ENCODE data around the gene DHX34. TPM values are rescaled to one million over a fixed set of nuclear protein-coding genes. Genes with fewer than 3 reads are reported as not detected.
"Not testable (repeated sequence)": the region's sequence is repeated elsewhere in the genome, so short reads cannot be mapped to it uniquely, and the experiment has no call there.

DHX34 gene
- total RNA-seq, 1 donor from 2014 or later, result 32.4 TPM

DNA sequence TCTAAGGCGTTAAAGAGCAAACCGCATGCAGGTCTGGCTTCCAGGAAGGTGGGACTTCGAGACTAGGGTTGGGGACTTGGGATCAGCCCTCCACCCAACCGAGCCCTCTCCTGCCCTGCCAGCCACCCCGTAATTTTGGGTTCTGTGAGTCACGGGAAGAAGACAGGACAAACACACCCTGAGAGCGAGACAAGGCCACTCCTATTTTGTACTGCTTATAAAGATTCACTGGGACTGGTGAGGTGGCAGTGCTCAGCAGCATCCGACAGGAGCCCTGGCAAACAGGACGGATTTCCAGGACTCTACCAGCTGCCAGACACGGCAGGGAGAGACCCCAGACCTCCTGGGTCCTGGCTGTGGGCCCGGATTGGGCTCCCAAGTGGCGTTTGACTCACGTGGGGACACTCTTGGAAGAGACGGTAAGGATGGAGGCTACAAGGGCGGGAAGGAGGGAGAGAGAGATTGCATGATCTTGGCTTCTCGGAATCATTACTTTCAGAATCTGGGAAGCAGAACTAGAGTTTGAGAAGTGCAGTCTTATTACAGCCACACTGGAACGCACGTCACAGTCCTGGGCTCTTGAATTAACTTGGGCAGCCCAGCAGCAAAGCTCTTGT, 17.1 kb upstream of the DHX34 start, which contains the start of gene C5AR2:
Gene C5AR2, plus strand, starts transcription at position 245 of the 617 bp plus-strand sequence. CDS start 8,625 bp downstream, outside the sequence.
- Mint-ChIP-seq H3K4me1 (peaks cover 5% of the 10 kb centered on the region), H3K36me3 (ENCODE audit: low read depth) (no peaks in the 10 kb centered on the region)

DNA sequence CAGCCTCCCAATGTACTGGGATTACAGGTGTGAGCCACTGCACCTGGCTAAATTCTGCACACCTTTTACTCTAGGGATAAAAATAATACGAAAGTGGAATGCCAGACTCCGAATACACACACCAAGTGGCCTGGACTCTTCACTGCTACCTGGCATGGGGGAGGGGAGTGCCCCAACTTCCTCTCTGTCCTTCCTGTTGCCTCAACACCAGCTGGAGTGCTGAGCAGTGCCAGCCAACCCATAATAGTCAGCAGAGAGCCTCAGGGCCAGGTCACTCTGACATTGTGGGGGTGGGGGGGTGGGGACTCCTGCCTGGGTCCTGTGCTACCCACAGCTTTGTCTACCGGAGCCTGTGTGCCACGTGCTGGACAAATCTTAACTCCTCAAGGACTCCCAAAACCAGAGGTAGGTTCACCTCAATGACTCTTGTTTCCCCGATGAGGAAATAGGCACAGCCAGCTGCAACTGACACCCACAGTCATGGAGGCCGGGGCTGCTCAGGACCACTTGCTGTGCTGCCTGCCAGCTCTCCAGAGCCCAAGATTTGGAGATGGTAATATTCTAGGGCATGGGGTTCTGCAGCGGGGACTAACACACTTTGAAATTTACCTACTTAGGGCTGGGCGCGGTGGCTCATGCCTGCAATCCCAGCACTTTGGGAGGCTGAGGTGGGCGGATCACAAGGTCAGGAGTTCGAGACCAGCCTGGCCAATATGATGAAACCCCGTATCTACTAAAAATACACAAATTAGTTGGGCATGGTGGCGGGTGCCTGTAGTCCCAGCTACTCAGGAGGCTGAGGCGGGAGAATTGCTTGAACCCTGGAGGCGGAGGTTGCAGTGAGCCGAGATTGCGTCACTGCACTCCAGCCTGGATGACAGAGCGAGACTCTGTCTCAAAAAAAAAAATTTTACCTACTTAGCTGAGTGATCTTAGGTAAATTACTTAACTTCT, 12.1 kb upstream of the DHX34 start:
- H3K4me3 Mint-ChIP-seq; DNase-seq (ENCODE audit: low read depth, low spot score); H3K27ac Mint-ChIP-seq (ENCODE audit: unreplicated experiment); H3K4me1 Mint-ChIP-seq; H3K27me3 Mint-ChIP-seq (ENCODE audit: low read depth); H3K36me3 Mint-ChIP-seq (ENCODE audit: low read depth); H3K9me3 Mint-ChIP-seq: not testable (repeated sequence)

More for the DNA sequence above, 17.1 kb upstream of the DHX34 start, which contains the start of gene C5AR2:
- Mint-ChIP-seq H3K9me3 (no peaks in the 10 kb centered on the region), H3K27me3 (ENCODE audit: low read depth) (no peaks in the 10 kb centered on the region), H3K27ac (ENCODE audit: unreplicated experiment) (no peak within 1 kb of the TSS), H3K4me3 (no peak within 1 kb of the TSS)
- TF ChIP-seq, protein P1, sequence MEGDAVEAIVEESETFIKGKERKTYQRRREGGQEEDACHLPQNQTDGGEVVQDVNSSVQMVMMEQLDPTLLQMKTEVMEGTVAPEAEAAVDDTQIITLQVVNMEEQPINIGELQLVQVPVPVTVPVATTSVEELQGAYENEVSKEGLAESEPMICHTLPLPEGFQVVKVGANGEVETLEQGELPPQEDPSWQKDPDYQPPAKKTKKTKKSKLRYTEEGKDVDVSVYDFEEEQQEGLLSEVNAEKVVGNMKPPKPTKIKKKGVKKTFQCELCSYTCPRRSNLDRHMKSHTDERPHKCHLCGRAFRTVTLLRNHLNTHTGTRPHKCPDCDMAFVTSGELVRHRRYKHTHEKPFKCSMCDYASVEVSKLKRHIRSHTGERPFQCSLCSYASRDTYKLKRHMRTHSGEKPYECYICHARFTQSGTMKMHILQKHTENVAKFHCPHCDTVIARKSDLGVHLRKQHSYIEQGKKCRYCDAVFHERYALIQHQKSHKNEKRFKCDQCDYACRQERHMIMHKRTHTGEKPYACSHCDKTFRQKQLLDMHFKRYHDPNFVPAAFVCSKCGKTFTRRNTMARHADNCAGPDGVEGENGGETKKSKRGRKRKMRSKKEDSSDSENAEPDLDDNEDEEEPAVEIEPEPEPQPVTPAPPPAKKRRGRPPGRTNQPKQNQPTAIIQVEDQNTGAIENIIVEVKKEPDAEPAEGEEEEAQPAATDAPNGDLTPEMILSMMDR (conservative IDR thresholded peaks at IDR 0.05), result no peak
- no peak for DNase-seq (ENCODE audit: low read depth, low spot score)

GRCh38 chr19:47339196-47339880, 9.8 kb upstream of the DHX34 start:
- no peaks in the 10 kb centered on the region for H3K9me3 Mint-ChIP-seq
- no peaks in the 10 kb centered on the region for H3K4me1 Mint-ChIP-seq
- H3K36me3 Mint-ChIP-seq (ENCODE audit: low read depth), result no peaks in the 10 kb centered on the region
- H3K4me3 Mint-ChIP-seq, result no peak overlapping the region
- peaks cover 5% of the 10 kb centered on the region for H3K27me3 Mint-ChIP-seq (ENCODE audit: low read depth)
- no peak overlapping the region for H3K27ac Mint-ChIP-seq (ENCODE audit: unreplicated experiment)
- no peak for DNase-seq (ENCODE audit: low read depth, low spot score)
- TF ChIP-seq, protein P1 (conservative IDR thresholded peaks at IDR 0.05), result no peak

DNA sequence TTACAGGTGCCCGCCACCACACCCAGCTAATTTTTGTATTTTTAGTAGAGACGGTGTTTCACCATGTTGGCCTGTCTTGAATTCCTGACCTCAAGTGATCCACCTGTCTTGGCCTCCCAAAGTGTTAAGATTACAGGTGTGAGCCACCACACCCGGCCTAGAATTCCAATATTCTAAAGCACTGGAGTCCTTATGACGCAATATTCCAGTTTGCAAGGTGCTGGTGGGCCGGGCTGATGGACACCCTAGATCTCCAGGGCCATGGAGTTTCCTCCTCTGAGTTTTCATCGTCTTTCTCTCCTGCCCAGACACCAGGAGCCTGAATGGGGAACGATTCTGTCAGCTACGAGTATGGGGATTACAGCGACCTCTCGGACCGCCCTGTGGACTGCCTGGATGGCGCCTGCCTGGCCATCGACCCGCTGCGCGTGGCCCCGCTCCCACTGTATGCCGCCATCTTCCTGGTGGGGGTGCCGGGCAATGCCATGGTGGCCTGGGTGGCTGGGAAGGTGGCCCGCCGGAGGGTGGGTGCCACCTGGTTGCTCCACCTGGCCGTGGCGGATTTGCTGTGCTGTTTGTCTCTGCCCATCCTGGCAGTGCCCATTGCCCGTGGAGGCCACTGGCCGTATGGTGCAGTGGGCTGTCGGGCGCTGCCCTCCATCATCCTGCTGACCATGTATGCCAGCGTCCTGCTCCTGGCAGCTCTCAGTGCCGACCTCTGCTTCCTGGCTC, 8.5 kb upstream of the DHX34 start:
- DNase-seq (ENCODE audit: low read depth, low spot score), result no peak
- H3K9me3 Mint-ChIP-seq, result no peaks in the 10 kb centered on the region
- TF ChIP-seq, protein P1 (conservative IDR thresholded peaks at IDR 0.05), result no peak
- H3K27me3 Mint-ChIP-seq (ENCODE audit: low read depth), result peaks cover 5% of the 10 kb centered on the region
- no peaks in the 10 kb centered on the region for H3K4me1 Mint-ChIP-seq
- no peak overlapping the region for H3K4me3 Mint-ChIP-seq
- H3K36me3 Mint-ChIP-seq (ENCODE audit: low read depth), result no peaks in the 10 kb centered on the region
- H3K27ac Mint-ChIP-seq (ENCODE audit: unreplicated experiment), result no peak overlapping the region

- H3K9me3 Mint-ChIP-seq, result no peaks in the 10 kb centered on the region
- TF ChIP-seq, protein P1 (conservative IDR thresholded peaks at IDR 0.05), result no peak
- DNase-seq (ENCODE audit: low read depth, low spot score), result no peak
- H3K4me1 Mint-ChIP-seq, result no peaks in the 10 kb centered on the region
- no peak overlapping the region for H3K27ac Mint-ChIP-seq (ENCODE audit: unreplicated experiment)
- peaks cover 5% of the 10 kb centered on the region for H3K27me3 Mint-ChIP-seq (ENCODE audit: low read depth)
- no peak overlapping the region for H3K4me3 Mint-ChIP-seq
- no peaks in the 10 kb centered on the region for H3K36me3 Mint-ChIP-seq (ENCODE audit: low read depth)
Observed at GRCh38 chr19:47341734-47342133, 7.4 kb upstream of the DHX34 start.
